OCI-LY7 (cell line): ENCODE data around the gene CWC27. TPM values are rescaled to one million over a fixed set of nuclear protein-coding genes. Genes with fewer than 3 reads are reported as not detected.

Experiments
- BruUV-seq: library from RNA; stranded (reverse); fragments of 400-500 nt; replicated peaks from 2 replicates; lab custom pipeline; 2021; lab: Mats Ljungman, UMichigan
- CTCF ChIA-PET: fragments of 300-600 bp; sonication (Branson Sonifier 250); formaldehyde crosslinking; loops from one replicate; lab custom pipeline; 2022; ENCODE audit warnings: antibody characterized with exemption; ENCODE audit not compliant: unreplicated experiment; lab: Charles Lee
- POLR2A ChIA-PET: fragments of 300-600 bp; sonication (Branson Sonifier 250); formaldehyde crosslinking; loops from one replicate; lab custom pipeline; 2022; ENCODE audit warnings: antibody characterized with exemption; lab: Charles Lee
- DNase-seq: peaks from one replicate; pipeline ENCODE4 v3.0.0-alpha.2; 2015; ENCODE audit warnings: low spot score
- H2AFZ ChIP-seq: fragments of 200-600 bp; sonication (generic), shearing (Covaris generic); 2 replicates; pipeline ENCODE4 v1.6.1; 2014; ENCODE audit warnings: mild to moderate bottlenecking, antibody characterized with exemption, low read length, moderate library complexity
- H3K27ac ChIP-seq: fragments of 200-600 bp; sonication (generic); 2 replicates; pipeline ENCODE4 v1.5.1; 2014; ENCODE audit warnings: mixed run types, low read depth, mild to moderate bottlenecking, moderate library complexity, low read length, inconsistent platforms; ENCODE audit not compliant: poor library complexity, severe bottlenecking
- H3K36me3 ChIP-seq: fragments of 200-600 bp; sonication (generic); 2 replicates; pipeline ENCODE4 v1.6.1; 2014; ENCODE audit warnings: mild to moderate bottlenecking, antibody characterized with exemption, low read length, moderate library complexity, mixed read lengths; ENCODE audit not compliant: insufficient read depth
- H3K4me1 ChIP-seq: fragments of 200-600 bp; sonication (generic); 2 replicates; pipeline ENCODE4 v1.5.1; 2014; ENCODE audit warnings: mild to moderate bottlenecking, low read length; ENCODE audit not compliant: insufficient read depth, poor library complexity, severe bottlenecking
- H3K4me2 ChIP-seq: fragments of 200-600 bp; sonication (generic); 2 replicates; pipeline ENCODE4 v1.6.1; 2014; ENCODE audit warnings: mild to moderate bottlenecking, low read length
- H3K4me3 ChIP-seq: fragments of 200-600 bp; sonication (generic); 2 replicates; pipeline ENCODE4 v1.5.1; 2014; ENCODE audit warnings: mild to moderate bottlenecking, low read depth, low read length; ENCODE audit not compliant: poor library complexity, severe bottlenecking
- H3K79me2 ChIP-seq: fragments of 200-600 bp; sonication (generic); 2 replicates; pipeline ENCODE4 v1.6.1; 2016; ENCODE audit warnings: low read depth, mild to moderate bottlenecking, low read length, moderate library complexity, mixed read lengths; ENCODE audit not compliant: insufficient read depth
- H3K9me2 ChIP-seq: fragments of 200-600 bp; sonication (generic); 2 replicates; pipeline ENCODE4 v1.6.1; 2016; ENCODE audit warnings: mild to moderate bottlenecking, low read length, mixed read lengths; ENCODE audit not compliant: insufficient read depth
- H3K9me3 ChIP-seq: fragments of 200-600 bp; sonication (generic); 2 replicates; pipeline ENCODE4 v1.6.1; 2014; ENCODE audit warnings: mild to moderate bottlenecking, mixed run types, low read length, mixed read lengths
- H4K20me1 ChIP-seq: fragments of 200-600 bp; sonication (generic); 2 replicates; pipeline ENCODE4 v1.6.1; 2014; ENCODE audit warnings: mild to moderate bottlenecking, antibody characterized with exemption, low read length, moderate library complexity, mixed read lengths; ENCODE audit not compliant: insufficient read depth
- CTCF ChIP-seq: fragments of 200-600 bp; sonication (generic); conservative IDR thresholded peaks from 2 replicates; pipeline ENCODE4 v1.5.1; 2014; ENCODE audit warnings: mild to moderate bottlenecking, antibody characterized with exemption, low read length, moderate library complexity, mixed read lengths
- EZH2phosphoT487 ChIP-seq: fragments of 200-600 bp; sonication (generic); IDR thresholded peaks from 2 replicates; pipeline ENCODE4 v1.6.1; 2018; ENCODE audit warnings: low read depth, borderline replicate concordance, mild to moderate bottlenecking, mixed run types, antibody characterized with exemption, low read length, moderate library complexity, mixed read lengths
- intact Hi-C: fragments of 100-400 bp; cut with micrococcal nuclease; formaldehyde crosslinking; loops from one replicate; pipeline ENCODE4 v1.10.0; 2022; ENCODE audit not compliant: unreplicated experiment
- total RNA-seq, 2 experiments: library from RNA; depleted of rRNA in 1 of 2; stranded (reverse); fragments of >200 nt in 1 of 2; shearing (Covaris generic) in 1 of 2; gene quantifications; 2 replicates each; pipeline ENCODE4 v1.2.3, GENCODE V29; 2014 to 2022

Gene CWC27
- total RNA-seq, 2 experiments from 2014 or later = 15.4 to 33.1 TPM

- H3K9me3 ChIP-seq = no peaks in the 10 kb centered on the region
- BruUV-seq = no TSS peak
- H3K27ac ChIP-seq = no peak overlapping the region
- no peaks in the 10 kb centered on the region for H3K36me3 ChIP-seq
- H3K79me2 ChIP-seq = no peaks in the 10 kb centered on the region
- no peak overlapping the region for H3K4me2 ChIP-seq
- TF ChIP-seq CTCF (no peak), EZH2phosphoT487 (no peak)
- no peak overlapping the region for H2AFZ ChIP-seq
- no peak for DNase-seq
- no peak overlapping the region for H3K4me3 ChIP-seq
- intact Hi-C loops = no loop called here
- H3K4me1 ChIP-seq = no peaks in the 10 kb centered on the region
- ChIA-PET CTCF (no interaction called here), POLR2A (interaction anchor here (1.5 kb wide), 1 partner anchor 10 kb away, joined by 3 read pairs; no protein-coding TSS in a partner anchor)
- H4K20me1 ChIP-seq = no peaks in the 10 kb centered on the region
- H3K9me2 ChIP-seq = no peaks in the 10 kb centered on the region
Observed at GRCh38 chr5:65015767-65016166, 247.0 kb downstream of the CWC27 start.

- Histone ChIP-seq H3K79me2 (no peaks in the 10 kb centered on the region), H2AFZ (no peak overlapping the region), H3K9me3 (no peaks in the 10 kb centered on the region), H3K36me3 (no peaks in the 10 kb centered on the region), H4K20me1 (peaks cover 5% of the 10 kb centered on the region; the same call in 1 of the 2 replicates), H3K4me2 (no peak overlapping the region), H3K4me1 (peaks cover 16% of the 10 kb centered on the region), H3K4me3 (no peak overlapping the region), H3K27ac (no peak overlapping the region), H3K9me2 (no peaks in the 10 kb centered on the region)
- ChIA-PET POLR2A (interaction anchor here (1.0 kb wide), 1 partner anchor 464 kb away, joined by 4 read pairs; the partner anchor contains the start of gene ADAMTS6), CTCF (no interaction called here)
- TF ChIP-seq EZH2phosphoT487 (no peak), CTCF (no peak)
- no TSS peak for BruUV-seq
- no peak for DNase-seq
- intact Hi-C loops = no loop called here
Observed at GRCh38 chr5:65017636-65018035, 248.9 kb downstream of the CWC27 start.

GRCh38 chr5:65018763-65019162 lies 250.0 kb downstream of the CWC27 start:
- no peaks in the 10 kb centered on the region for H3K36me3 ChIP-seq
- H3K27ac ChIP-seq = no peak overlapping the region
- H3K9me3 ChIP-seq = no peaks in the 10 kb centered on the region
- intact Hi-C loops = no loop called here
- no peak overlapping the region for H3K4me3 ChIP-seq
- ChIA-PET CTCF (no interaction called here), POLR2A (interaction anchor here (0.6 to 1.5 kb wide), 3 partner anchors 15 to 307 kb away, joined by 3 to 4 read pairs (median 4); no protein-coding TSS in a partner anchor)
- no peak overlapping the region for H3K4me2 ChIP-seq
- no peak overlapping the region for H2AFZ ChIP-seq
- H3K4me1 ChIP-seq = peaks cover 17% of the 10 kb centered on the region
- no peaks in the 10 kb centered on the region for H3K9me2 ChIP-seq
- H3K79me2 ChIP-seq = no peaks in the 10 kb centered on the region
- no TSS peak for BruUV-seq
- H4K20me1 ChIP-seq = peaks cover 5% of the 10 kb centered on the region; the same call in 1 of the 2 replicates
- no peak for TF ChIP-seq CTCF
- TF ChIP-seq EZH2phosphoT487 = no peak
- DNase-seq = no peak
